C4-2B (cell line): ENCODE results near the gene CD6.

Experiments
- CTCF ChIP-seq: fragments of 450-650 bp; conservative IDR thresholded peaks from 2 replicates; pipeline ENCODE4 v1.5.1; 2017; ENCODE audit warnings: mild to moderate bottlenecking
- ZFX ChIP-seq: fragments of 450-650 bp; IDR thresholded peaks from 2 replicates; pipeline ENCODE4 v1.6.1; 2017

GRCh38 chr11:60923326-60923725 is 48.2 kb upstream of the CD6 start:
- TF ChIP-seq CTCF (no peak), ZFX (no peak)
